Loucy (cell line): ENCODE measurements around the gene BCAP29.

Experiments used
- CTCF ChIP-seq: fragments of 200-600 bp; sonication (generic); conservative IDR thresholded peaks from 2 replicates; pipeline ENCODE4 v1.5.1; 2014; ENCODE audit warnings: mild to moderate bottlenecking, antibody characterized with exemption, low read length
- EZH2phosphoT487 ChIP-seq: fragments of 200-600 bp; IDR thresholded peaks from 2 replicates; pipeline ENCODE4 v1.6.1; 2018; ENCODE audit warnings: antibody characterized with exemption, mild to moderate bottlenecking, moderate library complexity, borderline replicate concordance

- TF ChIP-seq CTCF (no peak), EZH2phosphoT487 (no peak)
Observed at GRCh38 chr7:107660381-107661080, 80.5 kb downstream of the BCAP29 start, which contains the start of gene SLC26A4.
